Measurements from ENCODE around the gene EPHA2. TPM values are rescaled to one million over a fixed set of nuclear protein-coding genes. Genes with fewer than 3 reads are reported as not detected.
A peak's percentile ranks its signal among the peaks of the same experiment; 100 is the strongest.

Gene EPHA2
- total and polyA plus RNA-seq, 12 donors = 0.83 to 49.5 (median 14.8) TPM

- Histone ChIP-seq H3K27me3 (no peaks in the 10 kb centered on the region), H3K27ac (peak overlapping the region in 4 of 5 donors; percentile 2 to 93 (median 58)), H3K36me3 (replicated peaks in 1 of 2) (peaks cover 0 to 33% of the 10 kb centered on the region in 2 donors), H3K4me3 (no peak overlapping the region), H3K9me3 (replicated peaks in 1 of 3) (no peaks in the 10 kb centered on the region), H3K4me1 (replicated peaks in 1 of 2) (peaks cover 47 to 59% of the 10 kb centered on the region in 2 donors)
- intact Hi-C loops (cut with DNase I) = no loop called here
- 53 to 63% (median 60%) methylated on average over 7 to 9 of the region's 9 CpGs for WGBS, 4 donors
- DNase-seq = peak in 4 of 7 donors; percentile 46 to 71 (median 56)
- TF ChIP-seq CTCF (IDR thresholded peaks at IDR 0.05) (no peak), POLR2A (IDR thresholded peaks at IDR 0.05) (no peak)
Measured at GRCh38 chr1:16151196-16151994, 4.5 kb downstream of the EPHA2 start.

- TF ChIP-seq POLR2A (IDR thresholded peaks at IDR 0.05) (no peak), CTCF (IDR thresholded peaks at IDR 0.05) (no peak)
- H3K4me3 ChIP-seq = no peak overlapping the region
- peak overlapping the region in 4 of 5 donors; percentile 2 to 93 (median 58) for H3K27ac ChIP-seq
- peaks cover 0 to 33% of the 10 kb centered on the region in 2 donors for H3K36me3 ChIP-seq (replicated peaks in 1 of 2)
- H3K9me3 ChIP-seq (replicated peaks in 1 of 3) = no peaks in the 10 kb centered on the region
- H3K4me1 ChIP-seq (replicated peaks in 1 of 2) = peaks cover 50 to 63% of the 10 kb centered on the region in 2 donors
- no peaks in the 10 kb centered on the region for H3K27me3 ChIP-seq
- DNase-seq = no peak
- intact Hi-C loops (cut with DNase I) = no loop called here
- 71 to 93% (median 82%) methylated on average over 4 to 6 of the region's 6 CpGs for WGBS, 4 donors
Measured at GRCh38 chr1:16150508-16150907, 5.4 kb downstream of the EPHA2 start.

- intact Hi-C loops (cut with DNase I) = no loop called here
- Histone ChIP-seq H3K27ac (peak overlapping the region in 3 of 5 donors; percentile 33 to 93 (median 84)), H3K36me3 (replicated peaks in 1 of 2) (peaks cover 0 to 33% of the 10 kb centered on the region in 2 donors), H3K4me1 (replicated peaks in 1 of 2) (peaks cover 56 to 69% of the 10 kb centered on the region in 2 donors), H3K27me3 (no peaks in the 10 kb centered on the region), H3K9me3 (replicated peaks in 1 of 3) (no peaks in the 10 kb centered on the region), H3K4me3 (no peak overlapping the region)
- DNase-seq = no peak
- TF ChIP-seq POLR2A (IDR thresholded peaks at IDR 0.05) (no peak), CTCF (IDR thresholded peaks at IDR 0.05) (no peak)
- 81 to 87% (median 84%) methylated on average over 10 to 12 of the region's 12 CpGs for WGBS, 4 donors
Measured at GRCh38 chr1:16149702-16150488, 6.0 kb downstream of the EPHA2 start.

- Histone ChIP-seq H3K27me3 (no peaks in the 10 kb centered on the region), H3K4me1 (replicated peaks in 1 of 2) (peaks cover 61 to 73% of the 10 kb centered on the region in 2 donors), H3K9me3 (replicated peaks in 1 of 3) (no peaks in the 10 kb centered on the region), H3K27ac (peak overlapping the region in 1 of 5 donors; percentile 4), H3K4me3 (no peak overlapping the region), H3K36me3 (replicated peaks in 1 of 2) (peaks cover 0 to 33% of the 10 kb centered on the region in 2 donors)
- intact Hi-C loops (cut with DNase I) = no loop called here
- no peak for TF ChIP-seq POLR2A (IDR thresholded peaks at IDR 0.05)
- WGBS, 4 donors = 91 to 94% (median 92%) methylated on average over 6 to 7 of the region's 7 CpGs
- no peak for DNase-seq
Measured at GRCh38 chr1:16149146-16149545, 6.7 kb downstream of the EPHA2 start.

Measured in adrenal gland (tissue), 12 donors.